Tibial nerve (tissue), 4 donors: ENCODE data around the gene SOX2. TPM values are rescaled to one million over a fixed set of nuclear protein-coding genes. Genes with fewer than 3 reads are reported as not detected.

Source experiments
- DNase-seq, 2 donors: peaks; one replicate each; pipeline ENCODE4 v3.0.0-alpha.2; 2019; ENCODE audit warnings: low spot score in 2 of 2
- H3K27ac ChIP-seq, 4 donors: fragments of 200-600 bp; sonication (generic) in 3 of 4; one replicate each; pipeline ENCODE4 v1.5.1; 2017 to 2019; ENCODE audit warnings: mild to moderate bottlenecking in 1 of 4
- H3K27me3 ChIP-seq, 2 donors: fragments of 200-600 bp; sonication (generic) in 1 of 2; one replicate each; pipeline versions ENCODE4 v1.5.1 to v1.6.0; 2017 to 2019
- H3K36me3 ChIP-seq, 3 donors: fragments of 200-600 bp; sonication (generic); one replicate each; pipeline ENCODE4 v1.5.1; 2018 to 2019
- H3K4me1 ChIP-seq, 4 donors: fragments of 200-600 bp; sonication (generic) in 3 of 4; one replicate each; pipeline ENCODE4 v1.5.1; 2017 to 2019
- H3K4me3 ChIP-seq, 4 donors: fragments of 200-600 bp; sonication (generic) in 3 of 4; one replicate each; pipeline ENCODE4 v1.5.1; 2017 to 2019; ENCODE audit warnings: mild to moderate bottlenecking in 1 of 4, moderate library complexity in 1 of 4
- H3K9me3 ChIP-seq, 4 donors: fragments of 200-600 bp; sonication (generic) in 3 of 4; one replicate each; pipeline ENCODE4 v1.5.1; 2017 to 2019
- CTCF ChIP-seq, 5 experiments: fragments of 200-600 bp in 3 of 5; fragments of 450-650 bp in 2 of 5; sonication (generic) in 3 of 5; IDR thresholded peaks; one replicate each; pipeline ENCODE4 v1.5.1; 2016 to 2019; ENCODE audit warnings: antibody characterized with exemption in 5 of 5, mild to moderate bottlenecking in 3 of 5, moderate library complexity in 2 of 5
- EP300 ChIP-seq, 2 donors: sonication (generic); formaldehyde crosslinking; IDR thresholded peaks; one replicate each; pipeline ENCODE4 v1.6.1; 2017; ENCODE audit warnings: antibody characterized with exemption in 2 of 2, mild to moderate bottlenecking in 1 of 2
- POLR2A ChIP-seq, 2 donors: fragments of 450-650 bp; IDR thresholded peaks; one replicate each; pipeline ENCODE4 v1.6.1; 2017; ENCODE audit warnings: antibody characterized with exemption in 2 of 2, mild to moderate bottlenecking in 2 of 2, moderate library complexity in 2 of 2
- WGBS, 2 donors: methylation state at CpG; one replicate each; pipeline ENCODE4 v1.1.5; 2018; 5-methylcytosine and 5-hydroxymethylcytosine counted together
- total RNA-seq, 4 donors: library from RNA; depleted of rRNA; stranded (reverse); fragments of >200 nt; gene quantifications; one replicate each; pipeline ENCODE4 v1.1.0, GENCODE V29; 2016

The SOX2 gene
- total RNA-seq, 4 donors from 2014 or later, result 21.3 to 50.5 (median 34.3) TPM

GRCh38 chr3:181694805-181695660 lies 16.7 kb upstream of the SOX2 start:
- Histone ChIP-seq H3K9me3 (no peaks in the 10 kb centered on the region), H3K4me1 (peaks cover 0 to 34% (median 7%) of the 10 kb centered on the region in 4 donors), H3K36me3 (no peaks in the 10 kb centered on the region), H3K27me3 (peaks cover 11 to 45% of the 10 kb centered on the region in 2 donors), H3K4me3 (peak overlapping the region; percentile 39 to 58 (median 40)), H3K27ac (peak overlapping the region; percentile 83 to 95 (median 90))
- DNase-seq, result peak; percentile 47 to 53
- TF ChIP-seq POLR2A (IDR thresholded peaks at IDR 0.05), result peak in 1 of 2 donors; percentile 52
- peak in 1 of 2 donors; percentile 58 for TF ChIP-seq EP300 (IDR thresholded peaks at IDR 0.05)
- TF ChIP-seq CTCF (IDR thresholded peaks at IDR 0.05), result peak in 4 of 5 experiments; percentile 18 to 61 (median 53)
- WGBS, 2 donors, result 5 to 9% methylated on average over 34 to 46 of the region's 53 CpGs

- H3K4me3 ChIP-seq, result peak overlapping the region; percentile 39 to 58 (median 40)
- peak overlapping the region; percentile 83 to 95 (median 90) for H3K27ac ChIP-seq
- no peaks in the 10 kb centered on the region for H3K36me3 ChIP-seq
- peaks cover 11 to 52% of the 10 kb centered on the region in 2 donors for H3K27me3 ChIP-seq
- WGBS, 2 donors, result 2 to 3% methylated on average over 56 to 64 of the region's 65 CpGs
- no peaks in the 10 kb centered on the region for H3K9me3 ChIP-seq
- DNase-seq, result no peak
- peaks cover 0 to 38% (median 8%) of the 10 kb centered on the region in 4 donors for H3K4me1 ChIP-seq
- TF ChIP-seq CTCF (IDR thresholded peaks at IDR 0.05), result no peak
- peak in 1 of 2 donors; percentile 15 for TF ChIP-seq POLR2A (IDR thresholded peaks at IDR 0.05)
Measured at GRCh38 chr3:181695661-181696491, 15.8 kb upstream of the SOX2 start.

- Histone ChIP-seq H3K4me1 (peaks cover 0 to 39% (median 9%) of the 10 kb centered on the region in 4 donors), H3K36me3 (no peaks in the 10 kb centered on the region), H3K27me3 (peaks cover 11 to 60% of the 10 kb centered on the region in 2 donors), H3K27ac (peak overlapping the region; percentile 83 to 95 (median 90)), H3K9me3 (no peaks in the 10 kb centered on the region), H3K4me3 (peak overlapping the region; percentile 39 to 58 (median 40))
- DNase-seq, result no peak
- WGBS, 2 donors, result 26 to 33% methylated on average over 11 of the region's 11 CpGs
- TF ChIP-seq EP300 (IDR thresholded peaks at IDR 0.05), result no peak
Measured at GRCh38 chr3:181696626-181697230, 15.0 kb upstream of the SOX2 start.

GRCh38 chr3:181698263-181698954 lies 13.3 kb upstream of the SOX2 start:
- Histone ChIP-seq H3K4me3 (peak overlapping the region in 1 of 4 donors; percentile 24), H3K4me1 (peaks cover 0 to 43% (median 9%) of the 10 kb centered on the region in 4 donors), H3K9me3 (no peaks in the 10 kb centered on the region), H3K27me3 (peaks cover 11 to 77% of the 10 kb centered on the region in 2 donors), H3K27ac (peak overlapping the region; percentile 74 to 95 (median 88)), H3K36me3 (no peaks in the 10 kb centered on the region)
- no peak for DNase-seq
- 56 to 71% methylated on average over 5 of the region's 5 CpGs for WGBS, 2 donors
- TF ChIP-seq EP300 (IDR thresholded peaks at IDR 0.05) (no peak), CTCF (IDR thresholded peaks at IDR 0.05) (no peak), POLR2A (IDR thresholded peaks at IDR 0.05) (no peak)
